Measurements from ENCODE around the gene EIF3B. TPM values are rescaled to one million over a fixed set of nuclear protein-coding genes. Genes with fewer than 3 reads are reported as not detected.
"Not testable (repeated sequence)": the region's sequence is repeated elsewhere in the genome, so short reads cannot be mapped to it uniquely, and the experiment has no call there.

Gene EIF3B
- total and polyA plus RNA-seq, 9 of the 15 experiments (the other 6 are each of a cell fraction or from before 2014, with no cell fraction given), result 25.9 to 494 (median 357) TPM

DNA sequence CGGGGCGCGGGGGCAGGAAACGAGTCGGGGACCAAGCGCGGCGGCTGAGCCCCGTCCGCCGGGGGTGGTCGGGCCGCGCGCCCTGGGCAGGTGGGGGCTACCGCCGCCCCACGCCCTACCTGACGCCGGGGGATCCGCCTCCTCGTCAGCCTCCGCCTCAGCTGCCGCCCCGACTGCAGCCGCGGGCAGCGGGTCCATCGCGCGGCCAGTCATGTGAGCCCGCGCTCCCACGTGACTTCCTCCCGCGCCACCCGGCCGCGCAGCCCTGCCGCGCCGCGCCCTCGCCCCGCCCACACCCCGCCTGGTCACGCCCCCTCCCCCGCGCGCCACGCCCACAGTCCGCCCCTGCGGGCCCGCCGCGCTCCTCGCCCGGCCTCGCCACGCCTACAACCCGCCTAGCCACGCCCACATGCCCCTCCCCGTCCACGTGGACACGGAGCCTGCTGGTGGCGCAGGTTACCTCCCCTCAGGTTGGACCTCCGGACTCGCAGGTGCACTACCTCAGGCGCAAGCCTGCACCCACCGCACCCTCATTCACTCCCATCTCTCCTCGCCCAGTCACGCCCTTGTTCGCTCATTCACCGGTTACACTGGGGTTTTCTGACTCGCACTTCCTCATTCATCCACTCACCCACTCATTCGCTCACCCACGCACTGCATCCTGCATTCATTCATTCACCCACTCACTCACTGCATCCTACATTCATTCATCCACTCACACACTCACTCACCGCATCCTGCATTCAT, 40.2 kb upstream of the EIF3B start, which contains the start of gene SNX8 (continued):
- no peak for TF ChIP-seq HDAC8 (tag; IDR thresholded peaks at IDR 0.05)
- no peak for TF ChIP-seq CUX1 (CRISPR knock-in tag; IDR thresholded peaks at IDR 0.05)

DNA sequence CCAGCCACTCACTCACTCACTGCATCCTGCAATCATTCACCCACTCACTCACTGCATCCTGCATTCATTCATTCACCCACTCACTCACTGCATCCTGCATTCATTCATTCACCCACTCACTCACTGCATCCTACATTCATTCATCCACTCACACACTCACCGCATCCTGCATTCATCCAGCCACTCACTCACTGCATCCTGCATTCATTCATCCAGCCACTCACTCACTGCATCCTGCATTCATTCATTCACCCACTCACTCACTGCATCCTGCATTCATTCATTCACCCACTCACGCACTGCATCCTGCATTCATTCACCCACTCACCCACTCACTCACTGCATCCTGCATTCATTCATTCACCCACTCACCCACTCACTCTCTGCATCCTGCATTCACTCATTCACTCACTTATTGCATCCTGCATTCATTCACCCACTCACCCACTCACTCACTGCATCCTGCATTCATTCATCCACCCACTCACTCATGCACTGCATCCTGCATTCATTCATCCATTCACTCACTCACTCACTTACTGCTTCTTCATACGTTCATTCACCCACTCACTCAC, 39.6 kb upstream of the EIF3B start:
- H3K9me1 ChIP-seq (ENCODE audit: control insufficient read depth, insufficient read depth, low read length); POLR2A ChIA-PET; H3K27me3 ChIP-seq (ENCODE audit: control insufficient read depth in 2 of 2, insufficient read depth in 2 of 2, low read length in 2 of 2); FAIRE-seq; H3K9me3 ChIP-seq (replicated peaks; ENCODE audit: control insufficient read depth, insufficient read depth, low read depth, low read length); H3K27ac ChIP-seq (ENCODE audit: extremely low read depth, low read depth, low read length); H3K36me3 ChIP-seq (ENCODE audit: control insufficient read depth, insufficient read depth, low read length); intact Hi-C loops (cut with micrococcal nuclease); ATAC-seq; in situ Hi-C loops (cut with MboI); DNase-seq (ENCODE audit: extremely low read depth in 1 of 4, low spot score in 3 of 4); BruUV-seq (replicated peaks); H4K20me1 ChIP-seq (replicated peaks; ENCODE audit: control insufficient read depth, insufficient read depth, low read length): not testable (repeated sequence)
- H3K79me2 ChIP-seq (ENCODE audit: control insufficient read depth, insufficient read depth, low read length), result peaks cover 38% of the 10 kb centered on the region
- H3K4me2 ChIP-seq (ENCODE audit: insufficient read depth, low read length), result peak overlapping the region; percentile 99
- peak overlapping the region; percentile 94 for H2AFZ ChIP-seq (ENCODE audit: low read depth, low read length)
- H3K4me1 ChIP-seq (replicated peaks in 1 of 2; ENCODE audit: control insufficient read depth in 2 of 2, insufficient read depth in 2 of 2, low read length in 2 of 2), result peaks cover 5 to 33% of the 10 kb centered on the region in 2 experiments; a peak in 3 of 5 replicates
- peak overlapping the region in 1 of 2 experiments; percentile 89; a peak in 1 of 4 replicates for H3K9ac ChIP-seq (ENCODE audit: insufficient read depth in 1 of 2, low read depth in 2 of 2, low read length in 2 of 2)
- peak overlapping the region; percentile 91 for H3K4me3 ChIP-seq
- CTCF ChIA-PET (ENCODE audit: low intra/inter-chr PET ratio), result interaction anchor here (0.6 kb wide), 1 partner anchor 82 kb away, joined by 3 read pairs; no protein-coding TSS in a partner anchor
- 3% methylated on average over 3 of the region's 3 CpGs for WGBS (ENCODE audit: insufficient coverage, low coverage, missing lambda C conversion rate)
- TF ChIP-seq NFIC (IDR thresholded peaks at IDR 0.05) (peak; percentile 4; the same call in 1 of the 2 replicates), SMARCA5 (IDR thresholded peaks at IDR 0.05) (0 out of 2 replicates have a peak, but pooled peaks have one; percentile 13), NFRKB (IDR thresholded peaks at IDR 0.05; ENCODE audit: low read depth) (peak; percentile 77; the same call in 1 of the 2 replicates), ADNP (tag; IDR thresholded peaks at IDR 0.05) (peak; percentile 78), CHD4 (IDR thresholded peaks at IDR 0.05; ENCODE audit: insufficient read depth, insufficient replicate concordance, low read depth, low read length, poor library complexity, severe bottlenecking) (peak; percentile 41)

Measured in K562 (cell line).